HEK293T (cell line): ENCODE measurements around the gene ZNF324B.

Experiments used
- CTCF ChIA-PET: fragments of 350-600 bp; formaldehyde crosslinking; extraction: SDS; loops from one replicate; lab custom pipeline; 2021; ENCODE audit warnings: antibody characterized with exemption, inconsistent platforms; lab: Yijun Ruan, JAX
- POLR2A ChIA-PET: fragments of 350-600 bp; formaldehyde crosslinking; extraction: SDS; loops from one replicate; lab custom pipeline; 2020; ENCODE audit warnings: antibody characterized with exemption, inconsistent platforms; lab: Yijun Ruan, JAX
- DNase-seq: peaks from one replicate; pipeline ENCODE4 v3.0.0; 2012; ENCODE audit warnings: mixed read lengths; ENCODE audit errors: extremely low spot score
- ARNT ChIP-seq: fragments of 450-650 bp; IDR thresholded peaks from 2 replicates; pipeline ENCODE4 v1.6.1; 2017; ENCODE audit warnings: mild to moderate bottlenecking
- BHLHE40 ChIP-seq: fragments of 450-650 bp; IDR thresholded peaks from 2 replicates; pipeline ENCODE4 v1.6.1; 2016; ENCODE audit warnings: mild to moderate bottlenecking, moderate library complexity, borderline replicate concordance
- CTBP1 ChIP-seq: fragments of 450-650 bp; IDR thresholded peaks from 2 replicates; pipeline ENCODE4 v1.6.1; 2016; ENCODE audit warnings: borderline replicate concordance
- ELF4 ChIP-seq: fragments of 450-650 bp; IDR thresholded peaks from 2 replicates; pipeline ENCODE4 v1.6.1; 2017; ENCODE audit warnings: antibody characterized with exemption
- FOXA1 ChIP-seq: fragments of 450-650 bp; IDR thresholded peaks from 2 replicates; pipeline ENCODE4 v1.6.1; 2016; ENCODE audit warnings: mild to moderate bottlenecking
- FOXK2 ChIP-seq: fragments of 450-650 bp; IDR thresholded peaks from 2 replicates; pipeline ENCODE4 v1.6.1; 2016; ENCODE audit warnings: mild to moderate bottlenecking
- FOXM1 ChIP-seq: fragments of 450-650 bp; IDR thresholded peaks from 2 replicates; pipeline ENCODE4 v1.6.1; 2017; ENCODE audit warnings: mild to moderate bottlenecking, borderline replicate concordance
- HDGF ChIP-seq: fragments of 450-650 bp; IDR thresholded peaks from 2 replicates; pipeline ENCODE4 v1.6.1; 2017; ENCODE audit warnings: antibody characterized with exemption, borderline replicate concordance
- L3MBTL2 ChIP-seq: fragments of 450-650 bp; conservative IDR thresholded peaks from 2 replicates; pipeline ENCODE4 v1.6.1; 2016; ENCODE audit warnings: mild to moderate bottlenecking
- LEF1 ChIP-seq: fragments of 450-650 bp; IDR thresholded peaks from 2 replicates; pipeline ENCODE4 v1.6.1; 2017; ENCODE audit warnings: mild to moderate bottlenecking, borderline replicate concordance
- NFRKB ChIP-seq: fragments of 450-650 bp; IDR thresholded peaks from 2 replicates; pipeline ENCODE4 v1.6.1; 2016; ENCODE audit warnings: mild to moderate bottlenecking, moderate library complexity
- PKNOX1 ChIP-seq: fragments of 450-650 bp; IDR thresholded peaks from 2 replicates; pipeline ENCODE4 v1.6.1; 2016
- SP1 ChIP-seq: fragments of 450-650 bp; IDR thresholded peaks from 2 replicates; pipeline ENCODE4 v1.6.1; 2017
- SUZ12 ChIP-seq: fragments of 450-650 bp; IDR thresholded peaks from 2 replicates; pipeline ENCODE4 v1.6.1; 2016; ENCODE audit warnings: mild to moderate bottlenecking
- TARDBP ChIP-seq: fragments of 450-650 bp; IDR thresholded peaks from 2 replicates; pipeline ENCODE4 v1.6.1; 2016
- ZNF384 ChIP-seq: fragments of 450-650 bp; IDR thresholded peaks from 2 replicates; pipeline ENCODE4 v1.6.1; 2016

The ZNF324B gene

DNA sequence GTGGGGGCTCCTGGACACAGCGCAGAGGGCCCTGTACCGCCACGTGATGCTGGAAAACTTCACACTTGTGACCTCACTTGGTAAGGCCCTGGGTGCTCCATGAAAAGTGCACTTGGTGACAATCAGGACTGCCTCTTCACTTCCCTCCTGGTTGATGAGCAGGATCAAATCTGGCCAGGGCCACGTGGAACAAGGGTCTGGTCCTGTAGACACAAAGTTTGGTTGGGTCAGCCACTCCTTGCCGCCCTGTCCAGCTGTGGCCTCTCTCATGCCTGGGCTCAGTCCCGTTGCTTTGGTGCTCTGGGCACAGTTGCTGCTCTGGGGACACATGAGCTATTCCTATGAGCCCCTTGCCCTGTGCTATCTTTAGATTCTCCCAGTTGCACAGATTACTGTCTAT is 2.3 kb downstream of the ZNF324B start:
- CTCF ChIA-PET: no interaction called here

DNA sequence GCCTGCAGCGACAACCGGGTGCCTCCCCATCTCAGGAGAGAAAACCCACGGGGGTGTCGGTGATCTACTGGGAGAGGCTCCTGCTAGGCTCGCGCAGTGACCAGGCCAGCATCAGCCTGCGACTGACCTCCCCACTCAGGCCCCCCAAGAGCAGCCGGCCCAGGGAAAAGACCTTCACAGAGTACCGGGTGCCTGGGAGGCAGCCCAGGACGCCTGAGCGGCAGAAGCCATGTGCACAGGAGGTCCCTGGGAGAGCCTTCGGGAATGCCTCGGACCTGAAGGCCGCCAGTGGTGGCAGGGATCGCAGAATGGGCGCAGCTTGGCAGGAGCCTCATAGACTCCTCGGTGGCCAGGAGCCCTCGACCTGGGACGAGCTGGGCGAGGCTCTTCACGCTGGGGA is 3.9 kb downstream of the ZNF324B start:
- TF ChIP-seq TARDBP (no peak), FOXA1 (no peak), PKNOX1 (no peak), SP1 (no peak), FOXK2 (no peak), LEF1 (no peak), SUZ12 (no peak), NFRKB (no peak), ARNT (no peak), CTBP1 (no peak), HDGF (no peak), BHLHE40 (no peak), ZNF384 (no peak), FOXM1 (no peak), L3MBTL2 (no peak), ELF4 (no peak)
- POLR2A ChIA-PET: no interaction called here
- CTCF ChIA-PET: no interaction called here
- DNase-seq: no peak

More for the DNA sequence above, 2.3 kb downstream of the ZNF324B start:
- POLR2A ChIA-PET: interaction anchor here (1.3 kb wide), 1 partner anchor 13 kb away, joined by 3 read pairs; the partner anchor contains the start of gene ZNF324
- no peak for TF ChIP-seq LEF1
- no peak for TF ChIP-seq TARDBP
- no peak for TF ChIP-seq FOXM1
- no peak for TF ChIP-seq PKNOX1
- TF ChIP-seq FOXA1: no peak
- TF ChIP-seq CTBP1: no peak
- no peak for TF ChIP-seq HDGF
- TF ChIP-seq SUZ12: no peak
- no peak for TF ChIP-seq NFRKB
- no peak for DNase-seq

GRCh38 chr19:58456111-58456510 is 4.7 kb downstream of the ZNF324B start:
- ChIA-PET POLR2A (no interaction called here), CTCF (no interaction called here)
- TF ChIP-seq ARNT (no peak), NFRKB (no peak), PKNOX1 (no peak), TARDBP (no peak), BHLHE40 (no peak), ZNF384 (no peak), SP1 (no peak), L3MBTL2 (no peak), SUZ12 (no peak), LEF1 (no peak), HDGF (no peak), FOXK2 (no peak)
- DNase-seq: no peak

GRCh38 chr19:58460039-58460438 is 8.6 kb downstream of the ZNF324B start:
- ChIA-PET CTCF (no interaction called here), POLR2A (interaction anchor here (0.9 to 1.2 kb wide), 2 partner anchors 9 to 51 kb away, joined by 3 read pairs; partner anchors contain the start of genes ZNF324B and ZNF584)
- DNase-seq: no peak

More at GRCh38 chr19:58460039-58460438, 8.6 kb downstream of the ZNF324B start:
- TF ChIP-seq SP1: no peak
- TF ChIP-seq BHLHE40: no peak
- no peak for TF ChIP-seq PKNOX1
- no peak for TF ChIP-seq LEF1
- no peak for TF ChIP-seq FOXA1
- no peak for TF ChIP-seq FOXK2
- no peak for TF ChIP-seq CTBP1
- no peak for TF ChIP-seq NFRKB
- no peak for TF ChIP-seq TARDBP
- no peak for TF ChIP-seq FOXM1
- TF ChIP-seq ELF4: no peak
- no peak for TF ChIP-seq HDGF
- TF ChIP-seq ARNT: no peak
- TF ChIP-seq SUZ12: no peak
- no peak for TF ChIP-seq L3MBTL2
- TF ChIP-seq ZNF384: no peak
